ENCODE measurements around the gene SUCLG2.

Gene SUCLG2

DNA sequence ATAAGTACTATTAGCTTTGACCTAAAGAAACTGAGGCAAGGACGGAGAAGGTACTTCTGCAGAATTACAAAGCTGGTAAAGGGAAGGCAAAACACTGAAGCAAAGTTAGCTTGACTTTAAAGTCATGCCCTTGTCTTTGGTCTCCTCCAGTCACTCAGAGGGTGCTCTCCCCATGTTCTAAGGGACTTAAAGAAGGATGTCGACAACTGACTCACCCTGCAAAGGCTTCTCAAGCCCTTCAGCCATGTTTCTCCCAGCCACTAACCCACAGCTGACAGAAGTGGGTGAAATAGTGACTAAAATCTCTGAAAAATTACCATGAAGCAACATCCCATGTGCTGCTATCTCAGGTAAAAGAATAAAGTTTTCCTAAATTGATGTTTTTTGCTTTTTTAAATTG lies 46.4 kb downstream of the SUCLG2 start:
- Histone ChIP-seq H3K4me1 (ENCODE audit: low read length) (no peaks in the 10 kb centered on the region), H3K9me3 (replicated peaks; ENCODE audit: insufficient read depth, low read length) (no peaks in the 10 kb centered on the region), H3K4me3 (ENCODE audit: low read length) (no peak overlapping the region), H3F3A (ENCODE audit: insufficient read depth, low read length) (no peaks in the 10 kb centered on the region), H3K9me2 (replicated peaks; ENCODE audit: insufficient read depth, low read length) (no peaks in the 10 kb centered on the region), H3K36me3 (replicated peaks; ENCODE audit: insufficient read depth, low read length) (no peaks in the 10 kb centered on the region; the same call in 1 of the 2 replicates), H2AFZ (ENCODE audit: low read length) (no peak overlapping the region), H3K27me3 (replicated peaks; ENCODE audit: insufficient read depth, low read length) (no peaks in the 10 kb centered on the region), H3K27ac (ENCODE audit: low read length) (no peak overlapping the region), H4K20me1 (ENCODE audit: insufficient read depth, low read length) (no peaks in the 10 kb centered on the region), H3K4me2 (ENCODE audit: low read depth, low read length) (no peak overlapping the region), H3K9ac (ENCODE audit: low read length) (no peak overlapping the region), H3K79me2 (ENCODE audit: low read length) (0 out of 2 replicates have a peak, but pooled peaks cover 3% of the 10 kb centered on the region)
- TF ChIP-seq EZH2phosphoT487 (IDR thresholded peaks at IDR 0.05; ENCODE audit: low read length) = no peak
- TF ChIP-seq, protein P1, sequence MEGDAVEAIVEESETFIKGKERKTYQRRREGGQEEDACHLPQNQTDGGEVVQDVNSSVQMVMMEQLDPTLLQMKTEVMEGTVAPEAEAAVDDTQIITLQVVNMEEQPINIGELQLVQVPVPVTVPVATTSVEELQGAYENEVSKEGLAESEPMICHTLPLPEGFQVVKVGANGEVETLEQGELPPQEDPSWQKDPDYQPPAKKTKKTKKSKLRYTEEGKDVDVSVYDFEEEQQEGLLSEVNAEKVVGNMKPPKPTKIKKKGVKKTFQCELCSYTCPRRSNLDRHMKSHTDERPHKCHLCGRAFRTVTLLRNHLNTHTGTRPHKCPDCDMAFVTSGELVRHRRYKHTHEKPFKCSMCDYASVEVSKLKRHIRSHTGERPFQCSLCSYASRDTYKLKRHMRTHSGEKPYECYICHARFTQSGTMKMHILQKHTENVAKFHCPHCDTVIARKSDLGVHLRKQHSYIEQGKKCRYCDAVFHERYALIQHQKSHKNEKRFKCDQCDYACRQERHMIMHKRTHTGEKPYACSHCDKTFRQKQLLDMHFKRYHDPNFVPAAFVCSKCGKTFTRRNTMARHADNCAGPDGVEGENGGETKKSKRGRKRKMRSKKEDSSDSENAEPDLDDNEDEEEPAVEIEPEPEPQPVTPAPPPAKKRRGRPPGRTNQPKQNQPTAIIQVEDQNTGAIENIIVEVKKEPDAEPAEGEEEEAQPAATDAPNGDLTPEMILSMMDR (IDR thresholded peaks at IDR 0.05; ENCODE audit: low read length) = no peak
- TF ChIP-seq EZH2 (optimal IDR thresholded peaks at IDR 0.05; ENCODE audit: low read depth, low read length) = no peak
- DNase-seq = no peak

DNA sequence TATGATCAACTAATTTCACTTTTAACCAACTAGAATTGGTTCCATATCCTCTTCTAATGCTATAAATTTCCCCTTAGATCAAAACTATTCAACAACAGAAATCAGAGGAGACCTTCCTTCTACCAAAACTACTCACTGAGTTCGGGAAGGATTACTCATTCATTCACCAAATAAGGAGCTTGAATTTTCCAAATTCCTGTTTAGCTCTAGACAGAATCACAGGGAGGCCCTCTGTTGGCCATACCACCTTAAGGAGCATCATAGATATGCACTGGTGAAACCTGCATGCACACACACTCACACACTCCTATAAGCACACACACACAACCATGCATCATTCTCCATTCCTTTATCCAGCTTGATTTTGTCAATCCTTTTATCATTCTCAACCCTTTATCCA lies 49.0 kb downstream of the SUCLG2 start:
- Histone ChIP-seq H3K36me3 (replicated peaks; ENCODE audit: insufficient read depth, low read length) (no peaks in the 10 kb centered on the region; the same call in 1 of the 2 replicates), H3K4me1 (ENCODE audit: low read length) (0 out of 2 replicates have a peak, but pooled peaks cover 4% of the 10 kb centered on the region), H3F3A (ENCODE audit: insufficient read depth, low read length) (no peaks in the 10 kb centered on the region), H3K9ac (ENCODE audit: low read length) (no peak overlapping the region), H4K20me1 (ENCODE audit: insufficient read depth, low read length) (no peaks in the 10 kb centered on the region), H3K9me2 (replicated peaks; ENCODE audit: insufficient read depth, low read length) (no peaks in the 10 kb centered on the region), H3K4me3 (ENCODE audit: low read length) (no peak overlapping the region), H3K27me3 (replicated peaks; ENCODE audit: insufficient read depth, low read length) (no peaks in the 10 kb centered on the region), H2AFZ (ENCODE audit: low read length) (no peak overlapping the region), H3K27ac (ENCODE audit: low read length) (no peak overlapping the region), H3K79me2 (ENCODE audit: low read length) (no peaks in the 10 kb centered on the region), H3K9me3 (replicated peaks; ENCODE audit: insufficient read depth, low read length) (no peaks in the 10 kb centered on the region), H3K4me2 (ENCODE audit: low read depth, low read length) (no peak overlapping the region)
- TF ChIP-seq, protein P1 (IDR thresholded peaks at IDR 0.05; ENCODE audit: low read length) = no peak
- TF ChIP-seq EZH2phosphoT487 (IDR thresholded peaks at IDR 0.05; ENCODE audit: low read length) = no peak
- TF ChIP-seq EZH2 (optimal IDR thresholded peaks at IDR 0.05; ENCODE audit: low read depth, low read length) = no peak
- no peak for DNase-seq

DNA sequence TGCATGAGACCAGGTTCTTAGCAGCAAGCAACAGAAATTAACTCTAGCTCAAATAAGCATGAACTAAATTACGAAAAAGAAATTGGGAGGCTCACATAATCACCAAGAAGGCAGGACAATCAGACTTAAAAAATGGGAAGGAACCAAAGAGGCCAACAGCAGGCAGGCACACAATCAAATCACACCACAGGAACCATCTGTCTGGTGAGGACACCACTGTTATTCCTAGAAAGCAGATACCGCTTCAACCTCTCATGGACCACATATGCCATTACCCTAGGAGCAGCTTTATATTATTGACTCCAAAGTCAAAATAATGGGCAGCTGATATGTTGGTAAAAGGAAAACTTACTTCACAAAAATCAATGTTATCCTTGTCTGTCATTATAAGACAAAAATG lies 51.6 kb downstream of the SUCLG2 start:
- H3K36me3 ChIP-seq (replicated peaks; ENCODE audit: insufficient read depth, low read length) = no peaks in the 10 kb centered on the region; the same call in 1 of the 2 replicates
- H3K27ac ChIP-seq (ENCODE audit: low read length) = no peak overlapping the region
- no peak overlapping the region for H2AFZ ChIP-seq (ENCODE audit: low read length)
- H4K20me1 ChIP-seq (ENCODE audit: insufficient read depth, low read length) = no peaks in the 10 kb centered on the region
- H3K4me3 ChIP-seq (ENCODE audit: low read length) = no peak overlapping the region
- TF ChIP-seq, protein P1 (IDR thresholded peaks at IDR 0.05; ENCODE audit: low read length) = no peak
- TF ChIP-seq EZH2 (optimal IDR thresholded peaks at IDR 0.05; ENCODE audit: low read depth, low read length) = no peak
- no peak for TF ChIP-seq EZH2phosphoT487 (IDR thresholded peaks at IDR 0.05; ENCODE audit: low read length)
- H3K4me1 ChIP-seq (ENCODE audit: low read length) = 0 out of 2 replicates have a peak, but pooled peaks cover 4% of the 10 kb centered on the region
- no peaks in the 10 kb centered on the region for H3K9me2 ChIP-seq (replicated peaks; ENCODE audit: insufficient read depth, low read length)
- DNase-seq = no peak
- H3F3A ChIP-seq (ENCODE audit: insufficient read depth, low read length) = no peaks in the 10 kb centered on the region
- H3K27me3 ChIP-seq (replicated peaks; ENCODE audit: insufficient read depth, low read length) = no peaks in the 10 kb centered on the region
- H3K9ac ChIP-seq (ENCODE audit: low read length) = no peak overlapping the region
- no peak overlapping the region for H3K4me2 ChIP-seq (ENCODE audit: low read depth, low read length)
- H3K79me2 ChIP-seq (ENCODE audit: low read length) = no peaks in the 10 kb centered on the region
- H3K9me3 ChIP-seq (replicated peaks; ENCODE audit: insufficient read depth, low read length) = no peaks in the 10 kb centered on the region

Measured in MM.1S (cell line).